Measurements from ENCODE around the gene IL17C. TPM values are rescaled to one million over a fixed set of nuclear protein-coding genes. Genes with fewer than 3 reads are reported as not detected.
A peak's percentile ranks its signal among the peaks of the same experiment; 100 is the strongest.

IL17C gene
- total and polyA plus RNA-seq, 2 experiments from 2014 or later, result not detected

- Histone ChIP-seq H3K4me3 (no peak overlapping the region), H3K9me3 (ENCODE audit: low read depth) (no peaks in the 10 kb centered on the region), H3K36me3 (no peaks in the 10 kb centered on the region), H3K27me3 (no peaks in the 10 kb centered on the region), H3K27ac (no peak overlapping the region), H3K4me1 (ENCODE audit: low read depth) (peaks cover 14% of the 10 kb centered on the region)
- DNase-seq (ENCODE audit: low read depth in 1 of 2, low spot score in 1 of 2), result no peak
- no peak for TF ChIP-seq CTCF (IDR thresholded peaks at IDR 0.05; ENCODE audit: low read depth, low read length)
Measured at GRCh38 chr16:88669980-88670379, 31.6 kb downstream of the IL17C start.

GRCh38 chr16:88671806-88672205, 33.4 kb downstream of the IL17C start:
- H3K9me3 ChIP-seq (ENCODE audit: low read depth), result no peaks in the 10 kb centered on the region
- no peaks in the 10 kb centered on the region for H3K36me3 ChIP-seq
- no peak for DNase-seq (ENCODE audit: low read depth in 1 of 2, low spot score in 1 of 2)
- H3K27me3 ChIP-seq, result no peaks in the 10 kb centered on the region
- H3K4me3 ChIP-seq, result no peak overlapping the region
- H3K27ac ChIP-seq, result no peak overlapping the region
- peaks cover 14% of the 10 kb centered on the region for H3K4me1 ChIP-seq (ENCODE audit: low read depth)
- no peak for TF ChIP-seq CTCF (IDR thresholded peaks at IDR 0.05; ENCODE audit: low read depth, low read length)

GRCh38 chr16:88672776-88673175, 34.4 kb downstream of the IL17C start:
- Histone ChIP-seq H3K4me3 (no peak overlapping the region), H3K27ac (no peak overlapping the region), H3K36me3 (no peaks in the 10 kb centered on the region), H3K27me3 (no peaks in the 10 kb centered on the region), H3K4me1 (ENCODE audit: low read depth) (peaks cover 14% of the 10 kb centered on the region), H3K9me3 (ENCODE audit: low read depth) (no peaks in the 10 kb centered on the region)
- peak; percentile 34 for TF ChIP-seq CTCF (IDR thresholded peaks at IDR 0.05; ENCODE audit: low read depth, low read length)
- DNase-seq (ENCODE audit: low read depth in 1 of 2, low spot score in 1 of 2), result peak in 1 of 2 donors; percentile 48

GRCh38 chr16:88673716-88674379, 35.5 kb downstream of the IL17C start:
- no peaks in the 10 kb centered on the region for H3K9me3 ChIP-seq (ENCODE audit: low read depth)
- H3K4me1 ChIP-seq (ENCODE audit: low read depth), result peaks cover 14% of the 10 kb centered on the region
- peak overlapping the region; percentile 67 for H3K27ac ChIP-seq
- H3K36me3 ChIP-seq, result no peaks in the 10 kb centered on the region
- TF ChIP-seq CTCF (IDR thresholded peaks at IDR 0.05; ENCODE audit: low read depth, low read length), result no peak
- H3K4me3 ChIP-seq, result no peak overlapping the region
- DNase-seq (ENCODE audit: low read depth in 1 of 2, low spot score in 1 of 2), result peak in 1 of 2 donors; percentile 44
- no peaks in the 10 kb centered on the region for H3K27me3 ChIP-seq

- Histone ChIP-seq H3K4me1 (ENCODE audit: low read depth) (peaks cover 14% of the 10 kb centered on the region), H3K9me3 (ENCODE audit: low read depth) (no peaks in the 10 kb centered on the region), H3K36me3 (no peaks in the 10 kb centered on the region), H3K27me3 (no peaks in the 10 kb centered on the region), H3K4me3 (no peak overlapping the region), H3K27ac (no peak overlapping the region)
- DNase-seq (ENCODE audit: low read depth in 1 of 2, low spot score in 1 of 2), result no peak
- no peak for TF ChIP-seq CTCF (IDR thresholded peaks at IDR 0.05; ENCODE audit: low read depth, low read length)
Measured at GRCh38 chr16:88676502-88677242, 38.3 kb downstream of the IL17C start.

All from cardiac muscle cell (in vitro differentiated cells and primary cell).